HG02763 (cell line): ENCODE measurements around the gene PCNX2.

ENCODE experiments used
- ATAC-seq: cut with Tn5 transposase; IDR thresholded peaks from one replicate; pipeline ENCODE4 v1.9.1; 2021; ENCODE audit warnings: mild to moderate bottlenecking, moderate library complexity; ENCODE audit not compliant: unreplicated experiment

The PCNX2 gene

GRCh38 chr1:233315718-233316301 lies 20.3 kb upstream of the PCNX2 start:
- no peak for ATAC-seq

GRCh38 chr1:233313434-233314155 lies 18.1 kb upstream of the PCNX2 start:
- ATAC-seq = no peak

GRCh38 chr1:233304489-233305102 lies 9.1 kb upstream of the PCNX2 start:
- no peak for ATAC-seq

- ATAC-seq = no peak
Measured at GRCh38 chr1:233300326-233300725, 4.8 kb upstream of the PCNX2 start.

- no peak for ATAC-seq
Measured at GRCh38 chr1:233299450-233299849, 3.9 kb upstream of the PCNX2 start.

GRCh38 chr1:233295975-233296322 lies 424 bp upstream of the PCNX2 start:
- no peak for ATAC-seq

GRCh38 chr1:233294913-233295236 lies 650 bp downstream of the PCNX2 start:
- ATAC-seq = peak; percentile 25

GRCh38 chr1:233293556-233294446 lies 1.7 kb downstream of the PCNX2 start:
- ATAC-seq = no peak

GRCh38 chr1:233290396-233291034 lies 5.0 kb downstream of the PCNX2 start:
- no peak for ATAC-seq

- no peak for ATAC-seq
Measured at GRCh38 chr1:233289676-233290075, 5.8 kb downstream of the PCNX2 start.

- ATAC-seq = no peak
Measured at GRCh38 chr1:233282582-233282886, 13.0 kb downstream of the PCNX2 start.

GRCh38 chr1:233281711-233282581 lies 13.6 kb downstream of the PCNX2 start:
- peak; percentile 86 for ATAC-seq

GRCh38 chr1:233279971-233280370 lies 15.6 kb downstream of the PCNX2 start:
- ATAC-seq = no peak

- no peak for ATAC-seq
Measured at GRCh38 chr1:233278631-233279030, 16.9 kb downstream of the PCNX2 start.

GRCh38 chr1:233277637-233278606 lies 17.6 kb downstream of the PCNX2 start:
- no peak for ATAC-seq

GRCh38 chr1:233269656-233270055 lies 25.9 kb downstream of the PCNX2 start:
- ATAC-seq = no peak

GRCh38 chr1:233268389-233269022 lies 27.0 kb downstream of the PCNX2 start:
- ATAC-seq = no peak

GRCh38 chr1:233261695-233262094 lies 33.8 kb downstream of the PCNX2 start:
- peak; percentile 13 for ATAC-seq

GRCh38 chr1:233261206-233261605 lies 34.3 kb downstream of the PCNX2 start:
- ATAC-seq = peak; percentile 88
